GM12892 (cell line): ENCODE measurements around the gene LRRC8C.

Experiments
- POLR2A ChIP-seq: IDR thresholded peaks from 2 replicates; pipeline ENCODE4 v1.6.1; 2011; ENCODE audit warnings: low read depth, low read length, control low read depth
- POLR2AphosphoS5 ChIP-seq: IDR thresholded peaks from 2 replicates; pipeline ENCODE4 v1.6.1; 2011; ENCODE audit warnings: low read depth, low read length, control low read depth
- TAF1 ChIP-seq: IDR thresholded peaks from 2 replicates; pipeline ENCODE4 v1.6.1; 2011; ENCODE audit warnings: low read depth, mild to moderate bottlenecking, control low read depth, low read length, borderline replicate concordance

- TF ChIP-seq POLR2A: no peak
- TF ChIP-seq TAF1: no peak
- TF ChIP-seq POLR2AphosphoS5: no peak
Measured at GRCh38 chr1:89760496-89760895, 127.6 kb downstream of the LRRC8C start.
